Measurements from ENCODE around the gene SVIL.

GRCh38 chr10:29542723-29543122, 92.0 kb downstream of the SVIL start:
- no peak for TF ChIP-seq CTCF (IDR thresholded peaks at IDR 0.05)
- no peak for TF ChIP-seq EZH2 (IDR thresholded peaks at IDR 0.05; ENCODE audit: borderline replicate concordance, insufficient read depth, low read depth, low read length, poor library complexity, severe bottlenecking)
